ENCODE results near the gene WDR7.

GRCh38 chr18:57062844-57063243 is 411.7 kb downstream of the WDR7 start:
- TF ChIP-seq CTCF (IDR thresholded peaks at IDR 0.05) (no peak), POLR2A (IDR thresholded peaks at IDR 0.05) (no peak)
